ENCODE measurements around the gene NKX6-1.

The NKX6-1 gene

GRCh38 chr4:84507941-84508340, 8.8 kb upstream of the NKX6-1 start:
- Histone ChIP-seq H3K9ac (ENCODE audit: low read length) (no peak overlapping the region), H2BK15ac (replicated peaks; ENCODE audit: low read depth) (no peak overlapping the region), H3K4me2 (ENCODE audit: low read length) (no peak overlapping the region), H4K5ac (ENCODE audit: low read length) (no peak overlapping the region), H2BK5ac (ENCODE audit: low read length) (no peak overlapping the region), H3K56ac (ENCODE audit: low read length) (no peak overlapping the region), H4K8ac (ENCODE audit: low read depth, low read length) (no peak overlapping the region), H3K79me1 (ENCODE audit: low read length) (no peaks in the 10 kb centered on the region), H3K18ac (ENCODE audit: low read length) (no peak overlapping the region), H2AK5ac (ENCODE audit: low read length) (no peak overlapping the region), H3K79me2 (ENCODE audit: control insufficient read depth, insufficient read depth, low read length) (no peaks in the 10 kb centered on the region), H3K27me3 (ENCODE audit: insufficient read depth, low read length, poor library complexity) (peaks cover 7% of the 10 kb centered on the region), H2BK120ac (ENCODE audit: low read depth, low read length) (no peak overlapping the region), H3K4me3 (ENCODE audit: low read length) (no peak overlapping the region), H3K36me3 (ENCODE audit: control insufficient read depth, insufficient read depth, low read length) (no peaks in the 10 kb centered on the region), H3K23ac (ENCODE audit: low read length) (no peak overlapping the region), H3K4me1 (ENCODE audit: control insufficient read depth, low read depth, low read length) (no peaks in the 10 kb centered on the region), H3K4ac (ENCODE audit: low read depth, low read length) (no peak overlapping the region), H3K27ac (ENCODE audit: low read depth, low read length) (no peak overlapping the region)
- DNase-seq: no peak
- no CpG with 5 or more reads among the region's 5 CpGs for WGBS (ENCODE audit: extremely low coverage, insufficient coverage, low lambda C conversion rate)

GRCh38 chr4:84504821-84505220, 5.7 kb upstream of the NKX6-1 start:
- no peaks in the 10 kb centered on the region for H3K4me1 ChIP-seq (ENCODE audit: control insufficient read depth, low read depth, low read length)
- no peaks in the 10 kb centered on the region for H3K79me1 ChIP-seq (ENCODE audit: low read length)
- H3K79me2 ChIP-seq (ENCODE audit: control insufficient read depth, insufficient read depth, low read length): no peaks in the 10 kb centered on the region
- no peak overlapping the region for H2BK5ac ChIP-seq (ENCODE audit: low read length)
- H3K4ac ChIP-seq (ENCODE audit: low read depth, low read length): no peak overlapping the region
- no peak overlapping the region for H2BK15ac ChIP-seq (replicated peaks; ENCODE audit: low read depth)
- H3K9ac ChIP-seq (ENCODE audit: low read length): no peak overlapping the region
- H3K23ac ChIP-seq (ENCODE audit: low read length): no peak overlapping the region
- no peak for DNase-seq
- no peak overlapping the region for H3K4me2 ChIP-seq (ENCODE audit: low read length)
- no peak overlapping the region for H4K8ac ChIP-seq (ENCODE audit: low read depth, low read length)
- no peak overlapping the region for H3K27ac ChIP-seq (ENCODE audit: low read depth, low read length)
- H4K5ac ChIP-seq (ENCODE audit: low read length): no peak overlapping the region
- WGBS (ENCODE audit: extremely low coverage, insufficient coverage, low lambda C conversion rate): no CpG with 5 or more reads among the region's 2 CpGs
- no peak overlapping the region for H2AK5ac ChIP-seq (ENCODE audit: low read length)
- H3K56ac ChIP-seq (ENCODE audit: low read length): no peak overlapping the region
- H2BK120ac ChIP-seq (ENCODE audit: low read depth, low read length): no peak overlapping the region
- peaks cover 38% of the 10 kb centered on the region for H3K27me3 ChIP-seq (ENCODE audit: insufficient read depth, low read length, poor library complexity)
- H3K36me3 ChIP-seq (ENCODE audit: control insufficient read depth, insufficient read depth, low read length): no peaks in the 10 kb centered on the region
- no peak overlapping the region for H3K18ac ChIP-seq (ENCODE audit: low read length)
- H3K4me3 ChIP-seq (ENCODE audit: low read length): no peak overlapping the region

GRCh38 chr4:84503495-84504437, 4.7 kb upstream of the NKX6-1 start:
- Histone ChIP-seq H3K79me2 (ENCODE audit: control insufficient read depth, insufficient read depth, low read length) (no peaks in the 10 kb centered on the region), H4K8ac (ENCODE audit: low read depth, low read length) (no peak overlapping the region), H3K18ac (ENCODE audit: low read length) (no peak overlapping the region), H3K36me3 (ENCODE audit: control insufficient read depth, insufficient read depth, low read length) (no peaks in the 10 kb centered on the region), H3K4me2 (ENCODE audit: low read length) (no peak overlapping the region), H3K27me3 (ENCODE audit: insufficient read depth, low read length, poor library complexity) (peaks cover 40% of the 10 kb centered on the region), H4K5ac (ENCODE audit: low read length) (no peak overlapping the region), H3K27ac (ENCODE audit: low read depth, low read length) (no peak overlapping the region), H3K23ac (ENCODE audit: low read length) (no peak overlapping the region), H3K4ac (ENCODE audit: low read depth, low read length) (no peak overlapping the region), H2BK120ac (ENCODE audit: low read depth, low read length) (no peak overlapping the region), H3K9ac (ENCODE audit: low read length) (no peak overlapping the region), H3K4me3 (ENCODE audit: low read length) (no peak overlapping the region), H2BK15ac (replicated peaks; ENCODE audit: low read depth) (no peak overlapping the region), H3K79me1 (ENCODE audit: low read length) (no peaks in the 10 kb centered on the region), H2AK5ac (ENCODE audit: low read length) (no peak overlapping the region), H2BK5ac (ENCODE audit: low read length) (no peak overlapping the region), H3K56ac (ENCODE audit: low read length) (no peak overlapping the region), H3K4me1 (ENCODE audit: control insufficient read depth, low read depth, low read length) (no peaks in the 10 kb centered on the region)
- peak; percentile 82 for DNase-seq
- WGBS (ENCODE audit: extremely low coverage, insufficient coverage, low lambda C conversion rate): no CpG with 5 or more reads among the region's 19 CpGs

GRCh38 chr4:84502955-84503373, 3.9 kb upstream of the NKX6-1 start:
- H3K27ac ChIP-seq (ENCODE audit: low read depth, low read length): no peak overlapping the region
- H3K23ac ChIP-seq (ENCODE audit: low read length): no peak overlapping the region
- H3K4me3 ChIP-seq (ENCODE audit: low read length): no peak overlapping the region
- no peaks in the 10 kb centered on the region for H3K36me3 ChIP-seq (ENCODE audit: control insufficient read depth, insufficient read depth, low read length)
- WGBS (ENCODE audit: extremely low coverage, insufficient coverage, low lambda C conversion rate): no CpG with 5 or more reads among the region's 18 CpGs
- no peak overlapping the region for H4K5ac ChIP-seq (ENCODE audit: low read length)
- H2AK5ac ChIP-seq (ENCODE audit: low read length): no peak overlapping the region
- no peak overlapping the region for H3K56ac ChIP-seq (ENCODE audit: low read length)
- H2BK15ac ChIP-seq (replicated peaks; ENCODE audit: low read depth): no peak overlapping the region
- H3K4me1 ChIP-seq (ENCODE audit: control insufficient read depth, low read depth, low read length): no peaks in the 10 kb centered on the region
- no peak for DNase-seq
- H3K9ac ChIP-seq (ENCODE audit: low read length): no peak overlapping the region
- H3K4ac ChIP-seq (ENCODE audit: low read depth, low read length): no peak overlapping the region
- no peak overlapping the region for H3K18ac ChIP-seq (ENCODE audit: low read length)
- H3K79me1 ChIP-seq (ENCODE audit: low read length): no peaks in the 10 kb centered on the region
- H3K27me3 ChIP-seq (ENCODE audit: insufficient read depth, low read length, poor library complexity): peaks cover 48% of the 10 kb centered on the region
- no peaks in the 10 kb centered on the region for H3K79me2 ChIP-seq (ENCODE audit: control insufficient read depth, insufficient read depth, low read length)
- no peak overlapping the region for H2BK5ac ChIP-seq (ENCODE audit: low read length)
- H2BK120ac ChIP-seq (ENCODE audit: low read depth, low read length): no peak overlapping the region
- no peak overlapping the region for H3K4me2 ChIP-seq (ENCODE audit: low read length)
- no peak overlapping the region for H4K8ac ChIP-seq (ENCODE audit: low read depth, low read length)

GRCh38 chr4:84502333-84502954, 3.4 kb upstream of the NKX6-1 start:
- no peak overlapping the region for H4K8ac ChIP-seq (ENCODE audit: low read depth, low read length)
- no peak overlapping the region for H2BK15ac ChIP-seq (replicated peaks; ENCODE audit: low read depth)
- no peak overlapping the region for H3K4ac ChIP-seq (ENCODE audit: low read depth, low read length)
- H3K23ac ChIP-seq (ENCODE audit: low read length): no peak overlapping the region
- H3K56ac ChIP-seq (ENCODE audit: low read length): no peak overlapping the region
- H3K36me3 ChIP-seq (ENCODE audit: control insufficient read depth, insufficient read depth, low read length): no peaks in the 10 kb centered on the region
- no peak overlapping the region for H4K5ac ChIP-seq (ENCODE audit: low read length)
- H3K4me1 ChIP-seq (ENCODE audit: control insufficient read depth, low read depth, low read length): no peaks in the 10 kb centered on the region
- H3K18ac ChIP-seq (ENCODE audit: low read length): no peak overlapping the region
- H3K4me2 ChIP-seq (ENCODE audit: low read length): no peak overlapping the region
- H3K79me2 ChIP-seq (ENCODE audit: control insufficient read depth, insufficient read depth, low read length): no peaks in the 10 kb centered on the region
- no peak overlapping the region for H2BK120ac ChIP-seq (ENCODE audit: low read depth, low read length)
- peaks cover 53% of the 10 kb centered on the region for H3K27me3 ChIP-seq (ENCODE audit: insufficient read depth, low read length, poor library complexity)
- no peak overlapping the region for H3K4me3 ChIP-seq (ENCODE audit: low read length)
- no peaks in the 10 kb centered on the region for H3K79me1 ChIP-seq (ENCODE audit: low read length)
- no CpG with 5 or more reads among the region's 14 CpGs for WGBS (ENCODE audit: extremely low coverage, insufficient coverage, low lambda C conversion rate)
- DNase-seq: no peak
- no peak overlapping the region for H3K27ac ChIP-seq (ENCODE audit: low read depth, low read length)
- H3K9ac ChIP-seq (ENCODE audit: low read length): no peak overlapping the region
- no peak overlapping the region for H2BK5ac ChIP-seq (ENCODE audit: low read length)
- no peak overlapping the region for H2AK5ac ChIP-seq (ENCODE audit: low read length)

Data from mesendoderm (in vitro differentiated cells).